Renal cortex interstitium (tissue), 11 donors: ENCODE results near the gene FMO1. TPM values are rescaled to one million over a fixed set of nuclear protein-coding genes. Genes with fewer than 3 reads are reported as not detected.

Experiments used
- DNase-seq, 11 donors: peaks; one replicate each; pipeline ENCODE4 v3.0.0-alpha.2; 2013; ENCODE audit warnings: low read depth in 9 of 11, low spot score in 4 of 11; ENCODE audit errors: extremely low read depth in 1 of 11
- polyA plus RNA-seq, 3 donors: library from polyadenylated mRNA; unstranded; fragments of 120-200 nt; gene quantifications; one replicate each; pipeline ENCODE4 v1.2.1, GENCODE V29; 2013; ENCODE audit not compliant: insufficient read length in 3 of 3

Gene FMO1
- polyA plus RNA-seq, 3 donors: 182 to 233 (median 219) TPM

GRCh38 chr1:171257607-171258076 is 9.3 kb downstream of the FMO1 start:
- no peak for DNase-seq

GRCh38 chr1:171258429-171258828 is 10.1 kb downstream of the FMO1 start:
- DNase-seq: no peak

- DNase-seq: no peak
Observed at GRCh38 chr1:171258943-171259342, 10.6 kb downstream of the FMO1 start.

GRCh38 chr1:171261336-171261735 is 13.0 kb downstream of the FMO1 start:
- no peak for DNase-seq

- DNase-seq: no peak
Observed at GRCh38 chr1:171263901-171264300, 15.6 kb downstream of the FMO1 start.

GRCh38 chr1:171265686-171266085 is 17.4 kb downstream of the FMO1 start:
- DNase-seq: no peak

GRCh38 chr1:171266930-171267329 is 18.6 kb downstream of the FMO1 start:
- DNase-seq: no peak

- DNase-seq: no peak
Observed at GRCh38 chr1:171267391-171267790, 19.1 kb downstream of the FMO1 start.

GRCh38 chr1:171270806-171271205 is 22.5 kb downstream of the FMO1 start:
- no peak for DNase-seq

GRCh38 chr1:171277534-171277933 is 29.2 kb downstream of the FMO1 start:
- DNase-seq: no peak

- no peak for DNase-seq
Observed at GRCh38 chr1:171279234-171279633, 30.9 kb downstream of the FMO1 start.

- no peak for DNase-seq
Observed at GRCh38 chr1:171279678-171280077, 31.4 kb downstream of the FMO1 start.

- DNase-seq: no peak
Observed at GRCh38 chr1:171280599-171280998, 32.3 kb downstream of the FMO1 start.

GRCh38 chr1:171286032-171286705 is 37.9 kb downstream of the FMO1 start:
- DNase-seq: no peak

GRCh38 chr1:171290621-171291020 is 42.3 kb downstream of the FMO1 start:
- no peak for DNase-seq

- DNase-seq: no peak
Observed at GRCh38 chr1:171292799-171293198, 44.5 kb downstream of the FMO1 start.

GRCh38 chr1:171295383-171295782 is 47.1 kb downstream of the FMO1 start:
- DNase-seq: peak in 2 of 11 donors; percentile 11 to 18

GRCh38 chr1:171295821-171296220 is 47.5 kb downstream of the FMO1 start:
- DNase-seq: no peak

- DNase-seq: no peak
Observed at GRCh38 chr1:171296897-171297296, 48.6 kb downstream of the FMO1 start.

GRCh38 chr1:171298696-171299095 is 50.4 kb downstream of the FMO1 start:
- DNase-seq: no peak

GRCh38 chr1:171299342-171299741 is 51.0 kb downstream of the FMO1 start:
- DNase-seq: no peak
